DMS53 treated with DMSO at 0.1 percent for 48 hours (cell line): Measurements from ENCODE around the gene FRAS1.
A peak's percentile ranks its signal among the peaks of the same experiment; 100 is the strongest.
"Not testable (repeated sequence)": the region's sequence is repeated elsewhere in the genome, so short reads cannot be mapped to it uniquely, and the experiment has no call there.

Experiments
- DNase-seq: peaks from one replicate; lab custom pipeline; 2025; ENCODE audit not compliant: unreplicated experiment; lab: John Stamatoyannopoulos, UW

The FRAS1 gene

GRCh38 chr4:78482281-78482680 lies 425.2 kb downstream of the FRAS1 start:
- DNase-seq: no peak

- DNase-seq: no peak
These were observed 426.7 kb downstream of the FRAS1 start for GRCh38 chr4:78483811-78484210.

GRCh38 chr4:78484574-78484973 lies 427.5 kb downstream of the FRAS1 start:
- DNase-seq: no peak

- DNase-seq: no peak
These were observed 436.6 kb downstream of the FRAS1 start for GRCh38 chr4:78493731-78494130.

- no peak for DNase-seq
These were observed 439.0 kb downstream of the FRAS1 start for GRCh38 chr4:78496021-78496643.

GRCh38 chr4:78506260-78506659 lies 449.1 kb downstream of the FRAS1 start:
- DNase-seq: not testable (repeated sequence)

GRCh38 chr4:78509043-78509442 lies 451.9 kb downstream of the FRAS1 start:
- DNase-seq: no peak

- DNase-seq: no peak
These were observed 453.0 kb downstream of the FRAS1 start for GRCh38 chr4:78510108-78510507.

- no peak for DNase-seq
These were observed 453.6 kb downstream of the FRAS1 start for GRCh38 chr4:78510681-78511080.

- DNase-seq: no peak
These were observed 455.3 kb downstream of the FRAS1 start for GRCh38 chr4:78512357-78512920.

GRCh38 chr4:78513411-78513975 lies 456.4 kb downstream of the FRAS1 start:
- DNase-seq: no peak

GRCh38 chr4:78517050-78517652 lies 460.0 kb downstream of the FRAS1 start:
- peak; percentile 15 for DNase-seq

- no peak for DNase-seq
These were observed 461.4 kb downstream of the FRAS1 start for GRCh38 chr4:78518561-78518960.

- no peak for DNase-seq
These were observed 462.8 kb downstream of the FRAS1 start for GRCh38 chr4:78519962-78520361.

GRCh38 chr4:78520808-78521226 lies 463.7 kb downstream of the FRAS1 start:
- DNase-seq: no peak

GRCh38 chr4:78524009-78524408 lies 466.9 kb downstream of the FRAS1 start:
- no peak for DNase-seq

- DNase-seq: no peak
These were observed 468.4 kb downstream of the FRAS1 start for GRCh38 chr4:78525559-78525958.

- DNase-seq: no peak
These were observed 470.0 kb downstream of the FRAS1 start for GRCh38 chr4:78527103-78527502.

- DNase-seq: no peak
These were observed 470.4 kb downstream of the FRAS1 start for GRCh38 chr4:78527555-78527954.

- DNase-seq: no peak
These were observed 471.2 kb downstream of the FRAS1 start for GRCh38 chr4:78528327-78528726.

GRCh38 chr4:78529569-78530209 lies 472.6 kb downstream of the FRAS1 start:
- DNase-seq: no peak

- DNase-seq: no peak
These were observed 474.9 kb downstream of the FRAS1 start for GRCh38 chr4:78532046-78532445.
